Skeletal muscle cell (primary cell): ENCODE results near the gene MRS2.

Source experiments
- DNase-seq: peaks from one replicate; pipeline ENCODE4 v3.0.0-alpha.2; 2010; ENCODE audit warnings: low read depth
- H3K4me3 ChIP-seq: 2 replicates; pipeline ENCODE4 v1.5.1; 2011; ENCODE audit warnings: low read depth, mild to moderate bottlenecking, control low read depth, low read length, moderate library complexity

The MRS2 gene

DNA sequence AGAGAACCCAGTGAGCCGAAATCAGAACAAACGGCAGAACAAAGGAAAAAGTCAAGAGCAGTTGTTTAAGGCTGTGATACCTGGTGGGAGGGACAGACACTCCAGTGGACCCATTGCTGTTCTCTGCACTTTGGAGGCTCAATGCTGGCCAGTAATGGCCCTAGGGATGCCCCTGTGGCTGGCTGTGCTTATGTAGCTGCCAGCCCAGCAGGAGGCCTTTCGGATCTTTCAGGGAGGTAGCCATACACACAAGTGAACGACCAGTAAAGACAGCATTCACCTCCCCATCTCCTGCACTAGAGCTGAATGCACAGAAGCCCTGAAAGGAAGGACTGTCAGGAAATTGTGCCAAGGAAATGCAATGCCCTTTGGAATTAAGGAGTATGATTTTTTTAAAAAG lies 52.3 kb downstream of the MRS2 start:
- DNase-seq: no peak
- H3K4me3 ChIP-seq: no peak overlapping the region

DNA sequence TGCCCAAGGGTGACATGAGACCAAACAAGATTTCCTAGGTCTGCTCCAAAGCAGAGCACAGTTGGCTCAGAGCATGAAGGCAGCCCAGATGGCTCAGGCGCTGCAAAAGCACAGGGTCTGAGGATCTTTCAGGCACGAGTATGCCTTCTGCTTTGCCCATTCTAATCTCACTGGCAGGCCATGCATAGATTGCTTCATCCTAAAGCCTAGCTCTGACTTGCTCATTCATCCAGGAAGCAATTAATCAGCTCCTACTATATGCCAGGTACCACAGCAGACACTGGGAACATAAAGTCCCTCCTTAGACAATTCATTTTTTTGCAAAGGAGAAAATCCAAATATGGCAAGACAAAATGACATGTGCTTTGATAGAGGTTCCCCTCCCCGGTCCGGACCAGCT lies 55.4 kb downstream of the MRS2 start:
- no peak for DNase-seq
- no peak overlapping the region for H3K4me3 ChIP-seq

- H3K4me3 ChIP-seq: no peak overlapping the region
- no peak for DNase-seq
Measured at GRCh38 chr6:24458941-24459340, 56.2 kb downstream of the MRS2 start.

DNA sequence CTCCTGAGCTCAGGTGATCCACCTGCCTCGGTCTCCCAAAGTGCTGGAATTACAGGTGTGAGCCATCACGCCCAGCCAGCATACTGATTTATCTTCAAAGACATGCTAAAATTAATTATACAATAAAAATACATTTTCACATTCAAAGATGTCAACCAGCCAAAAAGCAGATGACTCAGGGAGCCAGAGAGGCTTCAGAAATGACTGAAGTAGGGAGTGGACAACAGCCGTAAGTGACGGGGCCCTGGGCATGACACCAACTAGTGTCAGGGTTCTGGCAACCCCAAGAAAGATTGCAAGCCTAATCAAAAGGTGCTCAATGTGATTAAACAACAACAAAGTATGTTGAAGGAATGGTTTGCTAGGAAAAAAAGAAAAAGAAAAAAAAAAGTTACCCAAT lies 58.2 kb downstream of the MRS2 start:
- no peak overlapping the region for H3K4me3 ChIP-seq
- DNase-seq: no peak

- H3K4me3 ChIP-seq: no peak overlapping the region
- no peak for DNase-seq
Measured at GRCh38 chr6:24464253-24465038, 61.7 kb downstream of the MRS2 start.

- H3K4me3 ChIP-seq: no peak overlapping the region
- no peak for DNase-seq
Measured at GRCh38 chr6:24469811-24470210, 67.1 kb downstream of the MRS2 start.

DNA sequence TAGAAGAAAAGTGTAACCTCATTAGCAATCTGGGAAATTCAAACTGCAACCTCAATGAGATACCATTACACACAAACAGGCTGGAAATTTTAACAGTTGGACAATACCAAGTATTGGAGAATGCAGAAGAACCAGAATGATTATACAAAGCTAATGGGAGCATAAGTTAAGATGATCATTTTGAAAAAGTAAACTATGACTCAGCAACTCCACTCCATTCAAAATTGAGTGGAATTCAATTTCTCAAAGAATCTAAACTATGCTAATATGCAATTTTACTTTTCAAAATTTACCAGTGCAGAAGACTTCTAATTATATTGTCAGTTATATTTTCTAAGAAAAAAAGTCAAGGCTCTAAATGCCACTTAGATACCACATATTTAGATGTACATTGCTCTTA lies 69.4 kb downstream of the MRS2 start:
- DNase-seq: no peak
- H3K4me3 ChIP-seq: no peak overlapping the region
